Glutamatergic neuron (in vitro differentiated cells): ENCODE measurements around the gene DLD. TPM values are rescaled to one million over a fixed set of nuclear protein-coding genes. Genes with fewer than 3 reads are reported as not detected.

Source experiments
- DNase-seq: peaks from one replicate; pipeline ENCODE4 v3.0.0; 2022
- H3K27ac Mint-ChIP-seq: one replicate; pipeline ENCODE4 v1.8.0; 2020; ENCODE audit warnings: mild to moderate bottlenecking, mixed read lengths, inconsistent platforms; ENCODE audit not compliant: unreplicated experiment
- H3K27me3 Mint-ChIP-seq: one replicate; pipeline ENCODE4 v1.8.0; 2020; ENCODE audit warnings: mild to moderate bottlenecking, moderate library complexity, mixed read lengths, inconsistent platforms; ENCODE audit not compliant: unreplicated experiment
- H3K36me3 Mint-ChIP-seq: one replicate; pipeline ENCODE4 v1.8.0; 2020; ENCODE audit warnings: mild to moderate bottlenecking, mixed read lengths, inconsistent platforms; ENCODE audit not compliant: unreplicated experiment
- H3K4me1 Mint-ChIP-seq: one replicate; pipeline ENCODE4 v1.8.0; 2020; ENCODE audit warnings: mild to moderate bottlenecking, low read depth, mixed read lengths, inconsistent platforms; ENCODE audit not compliant: unreplicated experiment
- H3K4me3 Mint-ChIP-seq: one replicate; pipeline ENCODE4 v1.8.0; 2020; ENCODE audit warnings: mild to moderate bottlenecking, mixed read lengths, inconsistent platforms; ENCODE audit not compliant: unreplicated experiment
- H3K9me3 Mint-ChIP-seq: one replicate; pipeline ENCODE4 v1.8.0; 2020; ENCODE audit warnings: mild to moderate bottlenecking, moderate library complexity, mixed read lengths, inconsistent platforms; ENCODE audit not compliant: unreplicated experiment
- total RNA-seq: library from RNA; stranded (reverse); fragmentation: NEBNext Ultra II Directional; extraction: Animal tissue kit (Norgen Biotek cat#: 25700); gene quantifications from one replicate; pipeline ENCODE4 v1.2.1, GENCODE V29; 2021; ENCODE audit not compliant: unreplicated experiment
- TF ChIP-seq, protein P1 (sequence below): fragments of 200-600 bp; sonication (generic); IDR thresholded peaks from one replicate; pipeline ENCODE4 v1.5.0; 2021; ENCODE audit not compliant: partially characterized antibody, unreplicated experiment

The DLD gene
- total RNA-seq, 1 donor from 2014 or later = 75.9 TPM

DNA sequence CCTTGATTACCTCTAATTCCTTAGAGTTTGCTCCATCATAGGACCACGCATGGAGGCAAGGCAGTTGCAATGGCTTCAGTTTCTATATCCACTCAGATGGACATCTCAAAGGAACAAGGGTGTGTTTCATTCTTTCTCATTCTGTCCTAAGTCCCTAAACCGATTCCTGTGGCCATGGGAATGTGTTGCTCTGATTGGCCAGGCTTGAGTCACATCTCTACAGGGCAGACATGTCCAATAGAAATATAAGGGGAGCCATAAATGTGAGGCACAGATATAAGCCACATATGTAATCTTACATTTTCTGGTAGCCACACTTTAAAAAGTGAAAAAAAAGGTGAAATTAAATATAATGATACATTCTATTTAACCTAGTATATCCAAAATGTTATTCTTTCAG, 16.9 kb upstream of the DLD start:
- H3K36me3 Mint-ChIP-seq = no peaks in the 10 kb centered on the region
- no peak for DNase-seq
- no peak overlapping the region for H3K27ac Mint-ChIP-seq
- H3K4me3 Mint-ChIP-seq = no peak overlapping the region
- no peaks in the 10 kb centered on the region for H3K4me1 Mint-ChIP-seq
- H3K27me3 Mint-ChIP-seq = no peaks in the 10 kb centered on the region
- H3K9me3 Mint-ChIP-seq = no peaks in the 10 kb centered on the region
- TF ChIP-seq, protein P1, sequence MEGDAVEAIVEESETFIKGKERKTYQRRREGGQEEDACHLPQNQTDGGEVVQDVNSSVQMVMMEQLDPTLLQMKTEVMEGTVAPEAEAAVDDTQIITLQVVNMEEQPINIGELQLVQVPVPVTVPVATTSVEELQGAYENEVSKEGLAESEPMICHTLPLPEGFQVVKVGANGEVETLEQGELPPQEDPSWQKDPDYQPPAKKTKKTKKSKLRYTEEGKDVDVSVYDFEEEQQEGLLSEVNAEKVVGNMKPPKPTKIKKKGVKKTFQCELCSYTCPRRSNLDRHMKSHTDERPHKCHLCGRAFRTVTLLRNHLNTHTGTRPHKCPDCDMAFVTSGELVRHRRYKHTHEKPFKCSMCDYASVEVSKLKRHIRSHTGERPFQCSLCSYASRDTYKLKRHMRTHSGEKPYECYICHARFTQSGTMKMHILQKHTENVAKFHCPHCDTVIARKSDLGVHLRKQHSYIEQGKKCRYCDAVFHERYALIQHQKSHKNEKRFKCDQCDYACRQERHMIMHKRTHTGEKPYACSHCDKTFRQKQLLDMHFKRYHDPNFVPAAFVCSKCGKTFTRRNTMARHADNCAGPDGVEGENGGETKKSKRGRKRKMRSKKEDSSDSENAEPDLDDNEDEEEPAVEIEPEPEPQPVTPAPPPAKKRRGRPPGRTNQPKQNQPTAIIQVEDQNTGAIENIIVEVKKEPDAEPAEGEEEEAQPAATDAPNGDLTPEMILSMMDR = no peak

DNA sequence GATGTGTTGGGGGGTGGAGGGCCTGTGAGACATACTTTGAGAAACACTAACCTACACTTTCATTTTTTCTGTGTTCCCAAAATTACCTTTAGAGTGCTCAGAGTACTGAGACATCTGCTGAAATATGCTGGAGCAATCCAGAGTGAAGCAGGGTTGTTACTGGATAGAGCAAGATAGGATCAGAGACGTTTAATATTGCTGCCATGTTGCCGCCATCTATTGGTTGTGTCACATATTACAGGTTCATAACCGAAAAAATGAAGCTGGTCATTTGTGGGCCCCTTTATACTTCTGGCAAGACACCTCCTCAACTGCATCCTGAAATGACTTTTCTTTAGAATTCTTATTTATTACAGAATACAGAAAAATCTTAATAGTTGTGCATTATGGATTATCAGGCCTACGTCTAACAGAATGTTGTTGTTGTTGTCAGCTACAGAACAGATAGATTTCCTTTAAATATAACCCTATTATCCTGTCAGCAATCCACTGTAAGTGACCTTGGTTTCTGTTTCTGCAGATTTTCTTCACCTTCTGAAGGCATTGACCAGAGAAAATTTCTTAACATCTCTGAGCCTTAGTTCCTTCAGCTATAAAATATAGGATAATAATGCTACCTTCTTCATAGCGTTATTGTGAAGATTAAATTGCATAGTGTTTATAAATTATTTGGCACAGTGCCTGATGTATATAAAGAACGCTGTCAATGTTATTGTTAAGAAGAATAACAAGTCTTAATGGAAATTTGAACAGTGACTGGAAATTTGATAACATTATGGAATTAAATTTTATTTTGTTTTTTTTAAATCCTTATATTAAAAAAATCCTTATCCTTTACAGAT, 16.2 kb upstream of the DLD start:
- no peak overlapping the region for H3K4me3 Mint-ChIP-seq
- no peaks in the 10 kb centered on the region for H3K27me3 Mint-ChIP-seq
- TF ChIP-seq, protein P1 = peak; percentile 79
- no peaks in the 10 kb centered on the region for H3K9me3 Mint-ChIP-seq
- no peaks in the 10 kb centered on the region for H3K4me1 Mint-ChIP-seq
- H3K36me3 Mint-ChIP-seq = no peaks in the 10 kb centered on the region
- no peak for DNase-seq
- H3K27ac Mint-ChIP-seq = no peak overlapping the region

DNA sequence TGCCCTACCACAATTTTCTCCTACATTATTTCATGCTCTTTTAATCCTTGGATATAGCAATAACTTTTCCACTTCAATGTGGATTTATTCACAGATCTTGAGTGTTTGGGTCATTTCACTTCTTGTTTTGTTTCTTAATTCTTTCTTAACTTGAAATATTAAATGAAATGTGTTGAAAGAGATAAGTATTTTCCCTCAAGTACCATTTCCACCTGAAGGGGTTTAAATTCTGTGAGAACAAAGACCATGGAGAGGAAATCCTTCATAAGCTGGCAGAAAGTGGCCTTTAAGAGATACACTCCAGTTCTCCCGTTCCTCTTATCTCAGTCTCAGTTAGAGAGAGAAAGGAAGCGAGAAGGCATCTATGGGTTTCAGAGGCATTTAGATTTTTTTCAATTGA, 14.1 kb upstream of the DLD start:
- TF ChIP-seq, protein P1 = no peak
- no peaks in the 10 kb centered on the region for H3K9me3 Mint-ChIP-seq
- no peak overlapping the region for H3K4me3 Mint-ChIP-seq
- H3K4me1 Mint-ChIP-seq = no peaks in the 10 kb centered on the region
- DNase-seq = no peak
- no peaks in the 10 kb centered on the region for H3K36me3 Mint-ChIP-seq
- H3K27ac Mint-ChIP-seq = no peak overlapping the region
- no peaks in the 10 kb centered on the region for H3K27me3 Mint-ChIP-seq

DNA sequence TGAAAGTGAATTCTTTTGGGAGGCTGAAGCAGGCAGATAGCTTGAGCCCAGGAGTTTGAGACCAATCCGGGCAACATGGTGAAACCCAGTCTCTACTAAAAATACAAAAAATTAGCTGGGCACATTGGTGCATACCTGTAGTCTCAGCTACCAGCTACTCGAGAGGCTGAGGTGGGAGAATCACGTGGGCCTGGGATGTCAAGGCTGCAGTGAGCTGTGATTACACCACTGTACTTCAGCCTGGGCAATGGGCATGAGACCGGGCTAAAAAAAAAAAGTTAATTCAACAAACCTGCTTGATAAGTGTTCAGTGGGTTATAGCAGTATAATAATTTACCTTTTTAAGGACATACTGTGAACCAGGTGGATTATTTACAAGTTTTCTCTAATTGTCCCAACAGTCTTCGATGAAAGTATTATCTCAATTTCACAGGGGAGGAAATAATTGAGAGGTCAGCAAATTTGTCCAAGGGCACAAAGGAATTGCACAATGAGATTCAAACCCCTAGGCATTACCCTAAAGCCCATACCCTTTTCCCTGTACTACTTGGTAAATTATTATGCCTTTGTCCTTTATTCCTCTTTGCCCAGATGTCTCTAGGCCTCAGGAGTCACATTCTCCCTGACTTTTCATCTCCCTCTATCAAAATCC, 13.1 kb upstream of the DLD start:
- Mint-ChIP-seq H3K4me3 (no peak overlapping the region), H3K9me3 (no peaks in the 10 kb centered on the region), H3K36me3 (no peaks in the 10 kb centered on the region), H3K27ac (no peak overlapping the region), H3K4me1 (no peaks in the 10 kb centered on the region), H3K27me3 (no peaks in the 10 kb centered on the region)
- TF ChIP-seq, protein P1 = no peak
- no peak for DNase-seq

DNA sequence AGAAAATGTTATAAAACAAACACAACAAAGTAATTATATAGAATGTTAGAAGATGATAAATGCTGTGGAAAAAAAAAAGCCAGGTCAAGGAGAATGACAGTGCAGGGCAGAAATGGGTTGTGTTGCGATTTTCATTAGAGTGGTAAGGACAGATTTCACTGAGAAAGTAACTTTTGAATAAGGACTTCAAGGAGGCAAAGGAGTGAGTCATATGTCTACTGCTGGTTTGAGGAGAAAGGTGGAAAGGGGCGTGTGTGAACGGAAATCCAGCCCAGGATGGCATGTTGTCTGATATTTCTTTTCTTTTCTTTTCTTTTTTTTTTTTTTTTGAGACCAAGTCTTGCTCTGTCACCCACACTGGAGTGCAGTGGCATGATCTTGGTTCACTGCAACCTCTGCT, 12.3 kb upstream of the DLD start:
- TF ChIP-seq, protein P1 = no peak
- H3K36me3 Mint-ChIP-seq = no peaks in the 10 kb centered on the region
- H3K27me3 Mint-ChIP-seq = no peaks in the 10 kb centered on the region
- no peak overlapping the region for H3K4me3 Mint-ChIP-seq
- no peaks in the 10 kb centered on the region for H3K9me3 Mint-ChIP-seq
- no peak overlapping the region for H3K27ac Mint-ChIP-seq
- no peaks in the 10 kb centered on the region for H3K4me1 Mint-ChIP-seq
- no peak for DNase-seq
